Spleen (tissue), 11 donors: ENCODE results near the gene CHRNA3. TPM values are rescaled to one million over a fixed set of nuclear protein-coding genes. Genes with fewer than 3 reads are reported as not detected.
A peak's percentile ranks its signal among the peaks of the same experiment; 100 is the strongest.

Source experiments
- DNase-seq: peaks from one replicate; pipeline ENCODE4 v3.0.0-alpha.2; 2020
- H3K27ac ChIP-seq, 8 donors: fragments of 200-600 bp; sonication (generic) in 7 of 8; 1 replicate in 4 of 8; 2 replicates in 4 of 8; pipeline versions ENCODE4 v1.5.0 to v1.8.0; 2016 to 2021; ENCODE audit warnings: inconsistent platforms in 4 of 8, mild to moderate bottlenecking in 4 of 8, moderate library complexity in 1 of 8
- H3K27me3 ChIP-seq, 7 donors: fragments of 200-600 bp; sonication (generic) in 6 of 7; replicated peaks in 1 of 7; 1 replicate in 4 of 7; 2 replicates in 3 of 7; pipeline versions ENCODE4 v1.5.0 to v1.8.0; 2016 to 2021; ENCODE audit warnings: inconsistent platforms in 3 of 7, mild to moderate bottlenecking in 1 of 7
- H3K36me3 ChIP-seq, 6 donors: fragments of 200-600 bp; sonication (generic) in 5 of 6; 1 replicate in 4 of 6; 2 replicates in 2 of 6; pipeline versions ENCODE4 v1.5.0 to v1.8.0; 2016 to 2021; ENCODE audit warnings: inconsistent platforms in 2 of 6
- H3K4me1 ChIP-seq, 6 donors: fragments of 200-600 bp; sonication (generic) in 5 of 6; 1 replicate in 3 of 6; 2 replicates in 3 of 6; pipeline versions ENCODE4 v1.5.0 to v1.8.0; 2016 to 2021; ENCODE audit warnings: inconsistent platforms in 3 of 6
- H3K4me3 ChIP-seq, 8 donors: fragments of 200-600 bp; sonication (generic) in 7 of 8; 1 replicate in 4 of 8; 2 replicates in 4 of 8; pipeline versions ENCODE4 v1.5.0 to v1.8.0; 2016 to 2021; ENCODE audit warnings: inconsistent platforms in 4 of 8, mild to moderate bottlenecking in 4 of 8, moderate library complexity in 2 of 8
- H3K9me3 ChIP-seq, 8 donors: fragments of 200-600 bp; sonication (generic) in 7 of 8; 1 replicate in 4 of 8; 2 replicates in 4 of 8; pipeline versions ENCODE4 v1.5.0 to v1.8.0; 2016 to 2021; ENCODE audit warnings: inconsistent platforms in 4 of 8
- POLR2A ChIP-seq, 3 donors: fragments of 450-650 bp; IDR thresholded peaks; one replicate each; pipeline ENCODE4 v1.5.1; 2017; ENCODE audit warnings: antibody characterized with exemption in 3 of 3, mild to moderate bottlenecking in 1 of 3
- POLR2AphosphoS5 ChIP-seq, 3 donors: sonication (generic); formaldehyde crosslinking; IDR thresholded peaks; one replicate each; pipeline ENCODE4 v1.5.1; 2017; ENCODE audit warnings: antibody characterized with exemption in 3 of 3
- WGBS, 5 donors: extraction: QIAGEN DNeasy Blood & Tissue Kit in 3 of 5; methylation state at CpG; one replicate each; pipeline versions ENCODE4 v1.1.5 to v1.1.7; 2013 to 2018; 5-methylcytosine and 5-hydroxymethylcytosine counted together
- intact Hi-C: fragments of 100-400 bp; cut with DNase I; formaldehyde crosslinking; loops from one replicate; pipeline ENCODE4 v1.15.0; 2023; ENCODE audit warnings: low total_unique reads
- polyA plus RNA-seq, 3 donors: library from polyadenylated mRNA; stranded (reverse); fragments of 200-250 nt; gene quantifications; one replicate each; pipeline ENCODE4 v1.2.1, GENCODE V29; 2013
- total RNA-seq, 7 donors: library from RNA; depleted of rRNA in 3 of 7; stranded (reverse); fragments of >200 nt in 3 of 7; fragmentation: NEBNext Ultra II Directional in 4 of 7; extraction: Animal tissue kit (Norgen Biotek cat#: 25700) in 4 of 7; gene quantifications; one replicate each; pipeline versions ENCODE4 v1.1.0 to v1.2.1, GENCODE V29; 2016 to 2021
- TF ChIP-seq, protein P1 (sequence below), 11 experiments: fragments of 200-600 bp in 7 of 11; fragments of 450-650 bp in 4 of 11; sonication (generic) in 4 of 11; IDR thresholded peaks in 8 of 11; conservative IDR thresholded peaks in 3 of 11; 1 replicate in 7 of 11; 2 replicates in 4 of 11; pipeline versions ENCODE4 v1.4.0 to v1.8.0; 2016 to 2021; ENCODE audit warnings: antibody characterized with exemption in 11 of 11, inconsistent platforms in 4 of 11, mild to moderate bottlenecking in 1 of 11
- donor health status: healthy with polysubstance abuse.
- donor health status: DM: no; HTN: no; CAD: no; lungs with moderate emphysema.
- donor health status: DM: no; HTN: no; CAD: no.
- donor health status: Bipolar disorder and iron deficiency.
- donor health status: healthy.
- donor health status: DM: no; HTN: no; CAD: no.
- donor health status: DM: yes; HTN: yes; CAD: no.

CHRNA3 gene
- total and polyA plus RNA-seq, 10 donors = 0.23 to 1.6 (median 0.49) TPM; not detected in 2

DNA sequence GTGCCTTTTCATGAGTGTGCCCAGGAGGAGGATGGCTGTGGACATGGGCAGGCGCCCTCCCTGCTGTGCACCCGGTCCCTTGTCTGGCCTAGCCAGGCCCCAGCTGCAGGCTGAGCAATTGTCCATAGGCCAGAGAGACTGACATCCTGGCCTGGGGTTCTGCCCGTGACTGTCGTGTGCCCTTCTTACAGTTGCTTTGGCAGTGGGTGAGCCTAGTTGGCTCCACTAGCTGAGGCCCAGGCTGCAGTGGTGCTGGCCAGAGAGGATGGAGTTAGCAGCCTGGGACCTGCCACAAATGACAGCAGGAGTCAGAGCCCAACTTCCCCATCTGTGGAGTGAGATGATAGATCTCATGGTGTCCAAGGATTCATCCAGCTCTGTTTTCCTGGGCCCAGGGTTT lies 29.2 kb upstream of the CHRNA3 start:
- H3K27ac ChIP-seq = no peak overlapping the region
- H3K36me3 ChIP-seq = no peaks in the 10 kb centered on the region
- no peaks in the 10 kb centered on the region for H3K27me3 ChIP-seq
- 82 to 99% (median 88%) methylated on average over 4 of the region's 4 CpGs for WGBS, 5 donors
- intact Hi-C loops = no loop called here
- H3K4me1 ChIP-seq = no peaks in the 10 kb centered on the region
- DNase-seq = no peak
- no peaks in the 10 kb centered on the region for H3K9me3 ChIP-seq
- TF ChIP-seq POLR2A (IDR thresholded peaks at IDR 0.05) (no peak), POLR2AphosphoS5 (IDR thresholded peaks at IDR 0.05) (no peak)
- TF ChIP-seq, protein P1, sequence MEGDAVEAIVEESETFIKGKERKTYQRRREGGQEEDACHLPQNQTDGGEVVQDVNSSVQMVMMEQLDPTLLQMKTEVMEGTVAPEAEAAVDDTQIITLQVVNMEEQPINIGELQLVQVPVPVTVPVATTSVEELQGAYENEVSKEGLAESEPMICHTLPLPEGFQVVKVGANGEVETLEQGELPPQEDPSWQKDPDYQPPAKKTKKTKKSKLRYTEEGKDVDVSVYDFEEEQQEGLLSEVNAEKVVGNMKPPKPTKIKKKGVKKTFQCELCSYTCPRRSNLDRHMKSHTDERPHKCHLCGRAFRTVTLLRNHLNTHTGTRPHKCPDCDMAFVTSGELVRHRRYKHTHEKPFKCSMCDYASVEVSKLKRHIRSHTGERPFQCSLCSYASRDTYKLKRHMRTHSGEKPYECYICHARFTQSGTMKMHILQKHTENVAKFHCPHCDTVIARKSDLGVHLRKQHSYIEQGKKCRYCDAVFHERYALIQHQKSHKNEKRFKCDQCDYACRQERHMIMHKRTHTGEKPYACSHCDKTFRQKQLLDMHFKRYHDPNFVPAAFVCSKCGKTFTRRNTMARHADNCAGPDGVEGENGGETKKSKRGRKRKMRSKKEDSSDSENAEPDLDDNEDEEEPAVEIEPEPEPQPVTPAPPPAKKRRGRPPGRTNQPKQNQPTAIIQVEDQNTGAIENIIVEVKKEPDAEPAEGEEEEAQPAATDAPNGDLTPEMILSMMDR (IDR thresholded peaks at IDR 0.05 in 8 of 11, conservative IDR thresholded peaks at IDR 0.05 in 3 of 11) = no peak
- no peak overlapping the region for H3K4me3 ChIP-seq

- no peaks in the 10 kb centered on the region for H3K36me3 ChIP-seq
- no peak for DNase-seq
- H3K27me3 ChIP-seq = peaks cover 0 to 19% (median 10%) of the 10 kb centered on the region in 7 donors
- intact Hi-C loops = no loop called here
- no peak overlapping the region for H3K27ac ChIP-seq
- no peaks in the 10 kb centered on the region for H3K9me3 ChIP-seq
- TF ChIP-seq POLR2AphosphoS5 (IDR thresholded peaks at IDR 0.05) = no peak
- TF ChIP-seq POLR2A (IDR thresholded peaks at IDR 0.05) = no peak
- TF ChIP-seq, protein P1 (IDR thresholded peaks at IDR 0.05 in 8 of 11, conservative IDR thresholded peaks at IDR 0.05 in 3 of 11) = no peak
- H3K4me1 ChIP-seq = peaks cover 0 to 19% (median 14%) of the 10 kb centered on the region in 6 donors
- 89 to 98% (median 90%) methylated on average over 4 of the region's 4 CpGs for WGBS, 5 donors
- no peak overlapping the region for H3K4me3 ChIP-seq
These were observed 24.2 kb upstream of the CHRNA3 start for GRCh38 chr15:78645009-78645408.

- no peak for DNase-seq
- TF ChIP-seq, protein P1 (IDR thresholded peaks at IDR 0.05 in 8 of 11, conservative IDR thresholded peaks at IDR 0.05 in 3 of 11) = no peak
- TF ChIP-seq POLR2A (IDR thresholded peaks at IDR 0.05) (no peak), POLR2AphosphoS5 (IDR thresholded peaks at IDR 0.05) (no peak)
- peaks cover 0 to 24% (median 10%) of the 10 kb centered on the region in 7 donors for H3K27me3 ChIP-seq
- no peak overlapping the region for H3K27ac ChIP-seq
- H3K4me3 ChIP-seq = no peak overlapping the region
- WGBS, 5 donors = 81 to 91% (median 87%) methylated on average over 5 of the region's 5 CpGs
- intact Hi-C loops = no loop called here
- no peaks in the 10 kb centered on the region for H3K36me3 ChIP-seq
- peaks cover 0 to 19% (median 14%) of the 10 kb centered on the region in 6 donors for H3K4me1 ChIP-seq
- no peaks in the 10 kb centered on the region for H3K9me3 ChIP-seq
These were observed 21.5 kb upstream of the CHRNA3 start for GRCh38 chr15:78642331-78642730.

DNA sequence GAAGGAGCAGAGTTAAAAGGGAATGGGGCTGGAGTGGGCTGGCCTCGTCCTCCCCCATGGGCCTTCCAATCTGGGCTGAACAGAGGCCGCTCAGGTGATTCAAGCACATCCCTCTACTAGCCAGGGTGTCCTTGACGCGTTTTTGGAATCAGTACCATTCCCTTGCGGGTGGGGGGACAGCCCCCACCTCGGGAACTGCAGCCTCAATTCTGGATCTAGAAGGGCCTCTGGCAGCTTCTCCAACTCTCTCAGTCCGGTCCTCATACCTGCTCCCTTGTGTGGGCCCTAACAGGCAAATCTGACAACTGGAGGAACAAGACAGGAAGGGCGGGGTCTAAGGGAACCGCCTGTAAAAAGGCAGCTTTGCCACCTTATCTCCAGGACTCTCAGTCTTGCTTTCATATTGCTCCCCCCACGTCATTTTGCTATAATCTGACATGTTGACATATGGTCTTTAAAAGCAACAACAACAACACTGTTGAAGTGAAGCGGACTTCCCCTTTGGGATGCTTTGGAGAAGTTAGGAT lies 21.0 kb upstream of the CHRNA3 start:
- Histone ChIP-seq H3K4me3 (peak overlapping the region in 2 of 8 donors; percentile 29 to 68), H3K4me1 (peaks cover 0 to 19% (median 14%) of the 10 kb centered on the region in 6 donors), H3K36me3 (no peaks in the 10 kb centered on the region), H3K27ac (no peak overlapping the region), H3K9me3 (no peaks in the 10 kb centered on the region), H3K27me3 (peaks cover 0 to 24% (median 10%) of the 10 kb centered on the region in 7 donors)
- WGBS, 5 donors = 74 to 81% (median 77%) methylated on average over 11 of the region's 11 CpGs
- intact Hi-C loops = no loop called here
- DNase-seq = no peak
- TF ChIP-seq POLR2A (IDR thresholded peaks at IDR 0.05) = no peak
- TF ChIP-seq POLR2AphosphoS5 (IDR thresholded peaks at IDR 0.05) = no peak
- TF ChIP-seq, protein P1 (IDR thresholded peaks at IDR 0.05 in 8 of 11, conservative IDR thresholded peaks at IDR 0.05 in 3 of 11) = no peak
